Mucosa of descending colon (tissue), 3 donors: ENCODE results near the gene AP2A1. TPM values are rescaled to one million over a fixed set of nuclear protein-coding genes. Genes with fewer than 3 reads are reported as not detected.

Source experiments
- ATAC-seq: fragments of 200-7000 bp; cut with Tn5 transposase; one replicate; pipeline ENCODE4 v1.9.1; 2020; ENCODE audit warnings: mild to moderate bottlenecking, moderate library complexity
- DNase-seq, 3 donors: peaks; one replicate each; pipeline ENCODE4 v3.0.0-alpha.2; 2020
- H3K36me3 ChIP-seq: fragments of 200-600 bp; one replicate; pipeline ENCODE4 v1.8.0; 2021; ENCODE audit warnings: low read depth, mild to moderate bottlenecking
- H3K4me1 ChIP-seq: fragments of 200-600 bp; one replicate; pipeline ENCODE4 v1.8.0; 2021; ENCODE audit warnings: low read depth, mild to moderate bottlenecking
- H3K4me3 ChIP-seq: fragments of 200-600 bp; one replicate; pipeline ENCODE4 v1.8.0; 2021; ENCODE audit warnings: mild to moderate bottlenecking
- H3K9me3 ChIP-seq: fragments of 200-600 bp; one replicate; pipeline ENCODE4 v1.8.0; 2021; ENCODE audit warnings: mild to moderate bottlenecking
- intact Hi-C, 2 donors: fragments of 100-400 bp; cut with DNase I in 1 of 2; cut with micrococcal nuclease in 1 of 2; formaldehyde crosslinking; loops; one replicate each; pipeline versions ENCODE4 v1.11.0 to v1.11.1; 2022; cut with DNase I, micrococcal nuclease
- total RNA-seq, 3 donors: library from RNA; stranded (reverse); fragmentation: NEBNext Ultra II Directional in 2 of 3; extraction: Animal tissue kit (Norgen Biotek cat#: 25700) in 2 of 3; gene quantifications; one replicate each; pipeline versions ENCODE4 v1.2.1 to v1.2.4, GENCODE V29; 2021 to 2023
- TF ChIP-seq, protein P1 (sequence below): fragments of 200-600 bp; IDR thresholded peaks from one replicate; pipeline ENCODE4 v1.8.0; 2022; ENCODE audit warnings: antibody characterized with exemption, mild to moderate bottlenecking
- donor health status: DM: no; HTN: no; CAD: no; lungs with moderate emphysema.
- donor health status: DM: no; HTN: no; CAD: no.
- donor health status: DM: no; HTN: yes; CAD: no.

AP2A1 gene
- total RNA-seq, 3 donors from 2014 or later, result 73.6 to 84.8 (median 82.5) TPM

DNA sequence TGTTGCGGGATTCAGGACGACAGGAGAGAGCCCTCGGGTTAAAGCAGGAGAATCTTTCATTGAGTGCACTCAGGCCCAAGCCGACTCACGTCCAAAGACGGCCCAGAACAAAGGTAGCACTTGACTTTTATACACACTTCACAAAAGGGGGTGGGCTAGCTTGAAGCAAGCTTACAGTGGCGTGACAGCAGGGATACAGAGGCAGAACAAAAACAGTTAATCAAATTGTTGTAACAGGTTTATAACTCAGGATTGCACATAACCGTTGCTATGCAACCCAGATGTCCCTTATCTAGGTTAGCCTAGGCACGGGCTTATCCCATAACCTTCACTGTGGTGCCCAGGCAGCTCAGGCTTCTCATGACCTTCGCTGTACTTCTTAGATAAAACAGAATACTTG is 53.3 kb downstream of the AP2A1 start:
- intact Hi-C loops, result no loop called here
- H3K9me3 ChIP-seq, result no peaks in the 10 kb centered on the region
- TF ChIP-seq, protein P1, sequence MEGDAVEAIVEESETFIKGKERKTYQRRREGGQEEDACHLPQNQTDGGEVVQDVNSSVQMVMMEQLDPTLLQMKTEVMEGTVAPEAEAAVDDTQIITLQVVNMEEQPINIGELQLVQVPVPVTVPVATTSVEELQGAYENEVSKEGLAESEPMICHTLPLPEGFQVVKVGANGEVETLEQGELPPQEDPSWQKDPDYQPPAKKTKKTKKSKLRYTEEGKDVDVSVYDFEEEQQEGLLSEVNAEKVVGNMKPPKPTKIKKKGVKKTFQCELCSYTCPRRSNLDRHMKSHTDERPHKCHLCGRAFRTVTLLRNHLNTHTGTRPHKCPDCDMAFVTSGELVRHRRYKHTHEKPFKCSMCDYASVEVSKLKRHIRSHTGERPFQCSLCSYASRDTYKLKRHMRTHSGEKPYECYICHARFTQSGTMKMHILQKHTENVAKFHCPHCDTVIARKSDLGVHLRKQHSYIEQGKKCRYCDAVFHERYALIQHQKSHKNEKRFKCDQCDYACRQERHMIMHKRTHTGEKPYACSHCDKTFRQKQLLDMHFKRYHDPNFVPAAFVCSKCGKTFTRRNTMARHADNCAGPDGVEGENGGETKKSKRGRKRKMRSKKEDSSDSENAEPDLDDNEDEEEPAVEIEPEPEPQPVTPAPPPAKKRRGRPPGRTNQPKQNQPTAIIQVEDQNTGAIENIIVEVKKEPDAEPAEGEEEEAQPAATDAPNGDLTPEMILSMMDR, result no peak
- DNase-seq, result no peak
- peaks cover 13% of the 10 kb centered on the region for H3K4me1 ChIP-seq
- ATAC-seq, result no peak
- no peaks in the 10 kb centered on the region for H3K36me3 ChIP-seq
- no peak overlapping the region for H3K4me3 ChIP-seq

GRCh38 chr19:49823472-49823871 is 56.7 kb downstream of the AP2A1 start:
- H3K4me3 ChIP-seq, result no peak overlapping the region
- ATAC-seq (no peak), DNase-seq (no peak)
- TF ChIP-seq, protein P1, result no peak
- peaks cover 6% of the 10 kb centered on the region for H3K4me1 ChIP-seq
- intact Hi-C loops, result no loop called here
- H3K9me3 ChIP-seq, result no peaks in the 10 kb centered on the region
- H3K36me3 ChIP-seq, result peaks cover 4% of the 10 kb centered on the region

DNA sequence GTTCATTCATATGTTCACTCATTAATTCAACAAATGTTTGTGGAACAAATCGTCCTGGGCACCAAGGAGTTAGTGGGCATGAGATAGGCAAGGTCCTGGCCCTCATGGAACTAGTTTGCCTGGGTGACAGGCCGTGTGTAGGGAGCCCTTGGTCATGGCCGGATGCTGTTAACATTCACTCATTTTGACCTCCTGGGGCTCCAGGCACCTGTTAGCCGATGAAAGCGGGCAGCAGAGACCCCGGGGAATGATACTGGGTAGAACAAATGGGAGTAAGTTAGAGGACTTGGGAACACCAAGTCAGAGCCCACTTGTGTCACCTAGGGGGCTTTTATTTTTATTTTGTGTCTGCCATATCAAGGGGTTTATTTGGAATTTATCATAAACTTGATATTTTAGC is 57.9 kb downstream of the AP2A1 start:
- H3K9me3 ChIP-seq, result no peaks in the 10 kb centered on the region
- peaks cover 4% of the 10 kb centered on the region for H3K36me3 ChIP-seq
- no peak for DNase-seq
- no peak for ATAC-seq
- H3K4me3 ChIP-seq, result no peak overlapping the region
- TF ChIP-seq, protein P1, result no peak
- no peaks in the 10 kb centered on the region for H3K4me1 ChIP-seq
- intact Hi-C loops, result no loop called here

DNA sequence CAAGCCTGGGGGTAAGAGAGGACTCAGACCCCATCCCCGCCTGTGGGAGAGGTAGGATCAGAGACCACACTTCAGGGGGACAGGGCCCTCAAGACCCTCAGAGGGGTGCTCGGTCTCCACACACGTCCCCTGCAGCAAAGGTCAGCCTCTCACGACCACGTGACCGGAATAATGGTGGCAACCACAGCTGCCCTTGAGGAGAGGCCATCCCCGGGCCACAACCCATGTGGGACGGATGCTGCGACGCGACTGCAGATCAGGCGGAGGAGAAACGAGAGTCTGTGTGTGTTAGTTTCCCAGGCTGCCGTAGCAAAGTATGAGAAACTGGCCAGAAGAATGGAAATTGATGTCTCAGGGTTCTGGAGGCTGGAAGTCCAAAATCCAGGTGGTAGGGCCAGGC is 60.2 kb downstream of the AP2A1 start:
- Histone ChIP-seq H3K4me3 (no peak overlapping the region), H3K4me1 (no peaks in the 10 kb centered on the region), H3K36me3 (peaks cover 4% of the 10 kb centered on the region), H3K9me3 (no peaks in the 10 kb centered on the region)
- no peak for DNase-seq
- TF ChIP-seq, protein P1, result no peak
- intact Hi-C loops, result no loop called here
- ATAC-seq, result no peak

DNA sequence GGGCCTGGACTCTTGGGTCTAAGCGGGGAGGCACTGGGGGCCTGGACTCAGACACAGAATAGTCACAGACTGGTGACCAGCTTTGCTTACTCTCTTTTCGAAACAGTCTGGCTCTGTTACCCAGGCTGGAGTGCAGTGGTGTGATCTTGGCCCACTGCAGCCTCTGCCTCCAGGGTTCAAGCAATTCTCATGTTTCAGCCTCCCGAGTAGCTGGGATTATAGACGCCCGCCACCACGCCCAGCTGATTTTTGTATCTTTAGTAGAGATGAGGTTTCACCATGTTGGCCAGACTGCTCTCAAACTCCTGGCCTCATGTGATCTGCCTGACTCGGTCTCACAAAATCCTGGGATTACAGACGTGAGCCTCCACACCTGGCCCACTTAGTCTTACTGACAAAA is 62.4 kb downstream of the AP2A1 start:
- peaks cover 4% of the 10 kb centered on the region for H3K36me3 ChIP-seq
- TF ChIP-seq, protein P1, result no peak
- intact Hi-C loops, result no loop called here
- DNase-seq (no peak), ATAC-seq (no peak)
- H3K4me3 ChIP-seq, result no peak overlapping the region
- no peaks in the 10 kb centered on the region for H3K9me3 ChIP-seq
- no peaks in the 10 kb centered on the region for H3K4me1 ChIP-seq

DNA sequence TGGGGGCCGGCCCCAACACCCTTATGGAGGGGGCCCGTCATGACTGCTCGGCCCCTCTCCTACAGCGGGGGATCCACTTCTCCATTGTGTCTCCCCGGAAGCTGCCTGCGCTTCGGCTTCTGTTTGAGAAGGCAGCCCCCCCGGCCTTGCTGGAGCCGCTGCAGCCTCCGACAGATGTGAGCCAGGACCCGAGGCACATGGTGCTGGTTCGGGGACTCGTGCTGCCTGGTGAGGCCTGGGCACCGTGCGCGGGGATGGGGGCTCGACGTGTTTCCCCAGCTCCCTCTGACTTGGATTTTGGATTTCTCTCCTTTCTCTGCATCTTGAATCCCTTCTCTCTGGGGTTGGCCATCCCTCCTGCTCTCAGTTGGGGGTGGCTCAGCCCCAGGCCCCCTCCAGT is 62.9 kb downstream of the AP2A1 start:
- intact Hi-C loops, result no loop called here
- H3K36me3 ChIP-seq, result peaks cover 4% of the 10 kb centered on the region
- DNase-seq (no peak), ATAC-seq (no peak)
- TF ChIP-seq, protein P1, result no peak
- no peaks in the 10 kb centered on the region for H3K9me3 ChIP-seq
- no peak overlapping the region for H3K4me3 ChIP-seq
- H3K4me1 ChIP-seq, result no peaks in the 10 kb centered on the region
